Measurements from ENCODE around the gene MAN1A2.

Gene MAN1A2

GRCh38 chr1:117375327-117375726, 8.1 kb downstream of the MAN1A2 start:
- no peak overlapping the region for H3K4me3 ChIP-seq (ENCODE audit: low read depth, low read length)
- no peaks in the 10 kb centered on the region for H3K9me3 ChIP-seq (ENCODE audit: control insufficient read depth, insufficient read depth, low read depth, low read length)
- peaks cover 8% of the 10 kb centered on the region for H3K4me1 ChIP-seq (ENCODE audit: control insufficient read depth, insufficient read depth, low read length)
- no peaks in the 10 kb centered on the region for H3K27me3 ChIP-seq (ENCODE audit: control insufficient read depth, insufficient read depth, low read length)
- no peaks in the 10 kb centered on the region for H3K36me3 ChIP-seq (ENCODE audit: control insufficient read depth, insufficient read depth, low read length)
- no peak overlapping the region for H3K27ac ChIP-seq (ENCODE audit: low read depth, low read length)
- H3K9ac ChIP-seq (ENCODE audit: low read length): no peak overlapping the region

- peaks cover 12% of the 10 kb centered on the region; the same call in 1 of the 2 replicates for H3K9me3 ChIP-seq (ENCODE audit: control insufficient read depth, insufficient read depth, low read depth, low read length)
- no peak overlapping the region for H3K27ac ChIP-seq (ENCODE audit: low read depth, low read length)
- no peaks in the 10 kb centered on the region for H3K27me3 ChIP-seq (ENCODE audit: control insufficient read depth, insufficient read depth, low read length)
- H3K9ac ChIP-seq (ENCODE audit: low read length): no peak overlapping the region
- H3K4me3 ChIP-seq (ENCODE audit: low read depth, low read length): no peak overlapping the region
- no peaks in the 10 kb centered on the region for H3K36me3 ChIP-seq (ENCODE audit: control insufficient read depth, insufficient read depth, low read length)
- H3K4me1 ChIP-seq (ENCODE audit: control insufficient read depth, insufficient read depth, low read length): no peaks in the 10 kb centered on the region; the same call in 1 of the 2 replicates
Observed at GRCh38 chr1:117387060-117387633, 19.9 kb downstream of the MAN1A2 start.

- Histone ChIP-seq H3K36me3 (ENCODE audit: control insufficient read depth, insufficient read depth, low read length) (no peaks in the 10 kb centered on the region), H3K27ac (ENCODE audit: low read depth, low read length) (no peak overlapping the region), H3K9me3 (ENCODE audit: control insufficient read depth, insufficient read depth, low read depth, low read length) (peaks cover 6% of the 10 kb centered on the region; the same call in 1 of the 2 replicates), H3K4me3 (ENCODE audit: low read depth, low read length) (no peak overlapping the region), H3K27me3 (ENCODE audit: control insufficient read depth, insufficient read depth, low read length) (no peaks in the 10 kb centered on the region), H3K9ac (ENCODE audit: low read length) (no peak overlapping the region), H3K4me1 (ENCODE audit: control insufficient read depth, insufficient read depth, low read length) (no peaks in the 10 kb centered on the region; the same call in 1 of the 2 replicates)
Observed at GRCh38 chr1:117388328-117388727, 21.1 kb downstream of the MAN1A2 start.

- Histone ChIP-seq H3K4me3 (ENCODE audit: low read depth, low read length) (no peak overlapping the region), H3K27me3 (ENCODE audit: control insufficient read depth, insufficient read depth, low read length) (no peaks in the 10 kb centered on the region), H3K36me3 (ENCODE audit: control insufficient read depth, insufficient read depth, low read length) (no peaks in the 10 kb centered on the region), H3K27ac (ENCODE audit: low read depth, low read length) (no peak overlapping the region), H3K9me3 (ENCODE audit: control insufficient read depth, insufficient read depth, low read depth, low read length) (peaks cover 2% of the 10 kb centered on the region; the same call in 1 of the 2 replicates), H3K4me1 (ENCODE audit: control insufficient read depth, insufficient read depth, low read length) (no peaks in the 10 kb centered on the region; the same call in 1 of the 2 replicates), H3K9ac (ENCODE audit: low read length) (no peak overlapping the region)
Observed at GRCh38 chr1:117389284-117389683, 22.0 kb downstream of the MAN1A2 start.

- H3K4me3 ChIP-seq (ENCODE audit: low read depth, low read length): no peak overlapping the region
- no peaks in the 10 kb centered on the region; the same call in 1 of the 2 replicates for H3K4me1 ChIP-seq (ENCODE audit: control insufficient read depth, insufficient read depth, low read length)
- no peaks in the 10 kb centered on the region for H3K36me3 ChIP-seq (ENCODE audit: control insufficient read depth, insufficient read depth, low read length)
- no peaks in the 10 kb centered on the region for H3K9me3 ChIP-seq (ENCODE audit: control insufficient read depth, insufficient read depth, low read depth, low read length)
- H3K9ac ChIP-seq (ENCODE audit: low read length): no peak overlapping the region
- no peak overlapping the region for H3K27ac ChIP-seq (ENCODE audit: low read depth, low read length)
- no peaks in the 10 kb centered on the region for H3K27me3 ChIP-seq (ENCODE audit: control insufficient read depth, insufficient read depth, low read length)
Observed at GRCh38 chr1:117389779-117390178, 22.5 kb downstream of the MAN1A2 start.

- no peak overlapping the region for H3K9ac ChIP-seq (ENCODE audit: low read length)
- no peaks in the 10 kb centered on the region for H3K9me3 ChIP-seq (ENCODE audit: control insufficient read depth, insufficient read depth, low read depth, low read length)
- no peaks in the 10 kb centered on the region; the same call in 1 of the 2 replicates for H3K4me1 ChIP-seq (ENCODE audit: control insufficient read depth, insufficient read depth, low read length)
- no peaks in the 10 kb centered on the region for H3K27me3 ChIP-seq (ENCODE audit: control insufficient read depth, insufficient read depth, low read length)
- H3K4me3 ChIP-seq (ENCODE audit: low read depth, low read length): no peak overlapping the region
- H3K27ac ChIP-seq (ENCODE audit: low read depth, low read length): no peak overlapping the region
- no peaks in the 10 kb centered on the region for H3K36me3 ChIP-seq (ENCODE audit: control insufficient read depth, insufficient read depth, low read length)
Observed at GRCh38 chr1:117392771-117393170, 25.5 kb downstream of the MAN1A2 start.

GRCh38 chr1:117396074-117396473, 28.8 kb downstream of the MAN1A2 start:
- Histone ChIP-seq H3K4me3 (ENCODE audit: low read depth, low read length) (no peak overlapping the region), H3K27me3 (ENCODE audit: control insufficient read depth, insufficient read depth, low read length) (no peaks in the 10 kb centered on the region), H3K9ac (ENCODE audit: low read length) (no peak overlapping the region), H3K4me1 (ENCODE audit: control insufficient read depth, insufficient read depth, low read length) (no peaks in the 10 kb centered on the region; the same call in 1 of the 2 replicates), H3K27ac (ENCODE audit: low read depth, low read length) (no peak overlapping the region), H3K36me3 (ENCODE audit: control insufficient read depth, insufficient read depth, low read length) (no peaks in the 10 kb centered on the region), H3K9me3 (ENCODE audit: control insufficient read depth, insufficient read depth, low read depth, low read length) (no peaks in the 10 kb centered on the region)

- Histone ChIP-seq H3K36me3 (ENCODE audit: control insufficient read depth, insufficient read depth, low read length) (no peaks in the 10 kb centered on the region), H3K4me1 (ENCODE audit: control insufficient read depth, insufficient read depth, low read length) (no peaks in the 10 kb centered on the region; the same call in 1 of the 2 replicates), H3K27ac (ENCODE audit: low read depth, low read length) (no peak overlapping the region), H3K9me3 (ENCODE audit: control insufficient read depth, insufficient read depth, low read depth, low read length) (peaks cover 4% of the 10 kb centered on the region; the same call in 1 of the 2 replicates), H3K9ac (ENCODE audit: low read length) (no peak overlapping the region), H3K4me3 (ENCODE audit: low read depth, low read length) (no peak overlapping the region), H3K27me3 (ENCODE audit: control insufficient read depth, insufficient read depth, low read length) (no peaks in the 10 kb centered on the region)
Observed at GRCh38 chr1:117396636-117397035, 29.4 kb downstream of the MAN1A2 start.

GRCh38 chr1:117398957-117399356, 31.7 kb downstream of the MAN1A2 start:
- no peaks in the 10 kb centered on the region for H3K4me1 ChIP-seq (ENCODE audit: control insufficient read depth, insufficient read depth, low read length)

GRCh38 chr1:117401761-117402160, 34.5 kb downstream of the MAN1A2 start:
- peaks cover 12% of the 10 kb centered on the region; the same call in 1 of the 2 replicates for H3K9me3 ChIP-seq (ENCODE audit: control insufficient read depth, insufficient read depth, low read depth, low read length)
- no peaks in the 10 kb centered on the region for H3K27me3 ChIP-seq (ENCODE audit: control insufficient read depth, insufficient read depth, low read length)
- H3K36me3 ChIP-seq (ENCODE audit: control insufficient read depth, insufficient read depth, low read length): peaks cover 7% of the 10 kb centered on the region; the same call in 1 of the 2 replicates
- H3K27ac ChIP-seq (ENCODE audit: low read depth, low read length): no peak overlapping the region
- H3K9ac ChIP-seq (ENCODE audit: low read length): no peak overlapping the region
- H3K4me1 ChIP-seq (ENCODE audit: control insufficient read depth, insufficient read depth, low read length): no peaks in the 10 kb centered on the region
- no peak overlapping the region for H3K4me3 ChIP-seq (ENCODE audit: low read depth, low read length)

More at GRCh38 chr1:117398957-117399356, 31.7 kb downstream of the MAN1A2 start:
- H3K9me3 ChIP-seq (ENCODE audit: control insufficient read depth, insufficient read depth, low read depth, low read length): peaks cover 12% of the 10 kb centered on the region; the same call in 1 of the 2 replicates
- H3K27ac ChIP-seq (ENCODE audit: low read depth, low read length): no peak overlapping the region
- peaks cover 3% of the 10 kb centered on the region; the same call in 1 of the 2 replicates for H3K36me3 ChIP-seq (ENCODE audit: control insufficient read depth, insufficient read depth, low read length)
- no peak overlapping the region for H3K4me3 ChIP-seq (ENCODE audit: low read depth, low read length)
- no peak overlapping the region for H3K9ac ChIP-seq (ENCODE audit: low read length)
- H3K27me3 ChIP-seq (ENCODE audit: control insufficient read depth, insufficient read depth, low read length): no peaks in the 10 kb centered on the region

GRCh38 chr1:117403597-117403996, 36.3 kb downstream of the MAN1A2 start:
- H3K4me3 ChIP-seq (ENCODE audit: low read depth, low read length): no peak overlapping the region
- H3K4me1 ChIP-seq (ENCODE audit: control insufficient read depth, insufficient read depth, low read length): no peaks in the 10 kb centered on the region

More at GRCh38 chr1:117403597-117403996, 36.3 kb downstream of the MAN1A2 start:
- peaks cover 7% of the 10 kb centered on the region; the same call in 1 of the 2 replicates for H3K36me3 ChIP-seq (ENCODE audit: control insufficient read depth, insufficient read depth, low read length)
- H3K27ac ChIP-seq (ENCODE audit: low read depth, low read length): no peak overlapping the region
- peaks cover 12% of the 10 kb centered on the region; the same call in 1 of the 2 replicates for H3K9me3 ChIP-seq (ENCODE audit: control insufficient read depth, insufficient read depth, low read depth, low read length)
- H3K27me3 ChIP-seq (ENCODE audit: control insufficient read depth, insufficient read depth, low read length): no peaks in the 10 kb centered on the region
- H3K9ac ChIP-seq (ENCODE audit: low read length): no peak overlapping the region
